PC-3 (cell line): ENCODE measurements around the gene SPTAN1. TPM values are rescaled to one million over a fixed set of nuclear protein-coding genes. Genes with fewer than 3 reads are reported as not detected.

Experiments used
- ATAC-seq: fragments of 200-7000 bp; cut with Tn5 transposase; 2 replicates; pipeline ENCODE4 v1.9.1; 2020; ENCODE audit warnings: mild to moderate bottlenecking, moderate library complexity
- BruUV-seq: library from RNA; stranded (reverse); fragments of 400-500 nt; replicated peaks from 2 replicates; lab custom pipeline; 2021; lab: Mats Ljungman, UMichigan
- CTCF ChIA-PET: fragments of 300-600 bp; sonication (Branson Sonifier 250); formaldehyde crosslinking; loops from one replicate; lab custom pipeline; 2022; ENCODE audit warnings: antibody characterized with exemption; lab: Charles Lee
- POLR2A ChIA-PET: fragments of 300-600 bp; sonication (Branson Sonifier 250); formaldehyde crosslinking; loops from one replicate; lab custom pipeline; 2022; ENCODE audit warnings: antibody characterized with exemption; ENCODE audit not compliant: unreplicated experiment; lab: Charles Lee
- DNase-seq: peaks from one replicate; pipeline ENCODE4 v3.0.0-alpha.2; 2015
- H2AFZ ChIP-seq: fragments of 300-600 bp; sonication (generic); 2 replicates; pipeline ENCODE4 v1.6.0; 2016; ENCODE audit warnings: antibody characterized with exemption, low read length
- H3F3A ChIP-seq: fragments of 300-600 bp; sonication (generic); one replicate; pipeline ENCODE4 v1.6.0; 2017; ENCODE audit warnings: antibody characterized with exemption, low read length, control low read depth, mild to moderate bottlenecking; ENCODE audit not compliant: unreplicated experiment
- H3K27ac ChIP-seq: fragments of 300-600 bp; sonication (generic); 2 replicates; pipeline ENCODE4 v1.5.1; 2016; ENCODE audit warnings: mild to moderate bottlenecking, low read length
- H3K27me3 ChIP-seq: fragments of 300-600 bp; sonication (generic); 2 replicates; pipeline ENCODE4 v1.6.1; 2016; ENCODE audit warnings: low read length, mixed read lengths
- H3K36me3 ChIP-seq: fragments of 300-600 bp; sonication (generic); 2 replicates; pipeline ENCODE4 v1.6.1; 2016; ENCODE audit warnings: low read depth, mixed run types, low read length, mixed read lengths
- H3K4me1 ChIP-seq: fragments of 300-600 bp; sonication (generic); 2 replicates; pipeline ENCODE4 v1.5.1; 2016; ENCODE audit warnings: low read length; ENCODE audit not compliant: insufficient read depth
- H3K4me2 ChIP-seq: fragments of 300-600 bp; sonication (generic); 2 replicates; pipeline ENCODE4 v1.6.0; 2016; ENCODE audit warnings: low read length
- H3K4me3 ChIP-seq: fragments of 300-600 bp; sonication (generic); 2 replicates; pipeline ENCODE4 v1.5.1; 2016; ENCODE audit warnings: mild to moderate bottlenecking, low read length, mixed read lengths
- H3K79me2 ChIP-seq: fragments of 300-600 bp; sonication (generic); 2 replicates; pipeline ENCODE4 v1.6.1; 2017; ENCODE audit warnings: low read length, mixed read lengths
- H3K9ac ChIP-seq: fragments of 300-600 bp; sonication (generic); 2 replicates; pipeline ENCODE4 v1.6.0; 2016; ENCODE audit warnings: mild to moderate bottlenecking, low read length
- H3K9me2 ChIP-seq: fragments of 300-600 bp; sonication (generic); replicated peaks from 2 replicates; pipeline ENCODE4 v1.6.1; 2016; ENCODE audit warnings: mixed run types, low read length, mixed read lengths
- H3K9me3 ChIP-seq: fragments of 300-600 bp; sonication (generic); 2 replicates; pipeline ENCODE4 v1.6.1; 2016; ENCODE audit warnings: low read length, mixed read lengths
- H4K20me1 ChIP-seq: fragments of 300-600 bp; sonication (generic); 2 replicates; pipeline ENCODE4 v1.6.1; 2016; ENCODE audit warnings: low read length, mixed read lengths
- EZH2 ChIP-seq: fragments of 300-600 bp; sonication (generic); IDR thresholded peaks from one replicate; pipeline ENCODE4 v1.6.1; 2017; ENCODE audit warnings: antibody characterized with exemption, mild to moderate bottlenecking, low read length; ENCODE audit not compliant: unreplicated experiment
- EZH2phosphoT487 ChIP-seq: fragments of 300-600 bp; sonication (generic); IDR thresholded peaks from 2 replicates; pipeline ENCODE4 v1.6.1; 2018; ENCODE audit warnings: mild to moderate bottlenecking, antibody characterized with exemption, low read length, borderline replicate concordance
- intact Hi-C: fragments of 100-400 bp; cut with micrococcal nuclease; formaldehyde crosslinking; loops from 2 replicates; pipeline ENCODE4 v1.9.0; 2023
- total RNA-seq: library from RNA; depleted of rRNA; stranded (reverse); fragments of >200 nt; gene quantifications from 2 replicates; pipeline ENCODE4 v1.2.3, GENCODE V29; 2014
- TF ChIP-seq, protein P1 (sequence below): fragments of 300-600 bp; sonication (generic); conservative IDR thresholded peaks from 2 replicates; pipeline ENCODE4 v1.5.1; 2017; ENCODE audit warnings: antibody characterized with exemption, low read depth, mild to moderate bottlenecking, low read length

SPTAN1 gene
- total RNA-seq, 1 experiment from 2014 or later, result 221 TPM

DNA sequence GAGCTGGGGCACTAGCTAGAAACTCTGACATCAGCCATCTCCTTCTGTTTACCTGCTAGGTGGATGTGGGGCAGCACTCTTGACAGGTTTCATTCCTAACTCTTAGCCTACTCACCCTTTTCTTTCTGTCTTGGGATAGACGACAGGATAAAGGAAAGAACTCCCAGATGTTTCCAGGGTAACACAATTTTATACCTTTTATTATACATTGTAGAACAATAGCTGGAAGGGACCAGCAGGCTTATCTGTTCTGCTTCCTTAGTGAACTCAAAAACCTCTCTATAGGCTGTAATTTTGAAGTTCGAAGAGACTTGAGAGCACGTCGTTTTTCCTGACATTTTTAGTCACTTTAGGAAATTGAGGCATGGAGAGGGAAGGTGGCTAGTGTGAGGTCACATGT is 13.2 kb downstream of the SPTAN1 start:
- Histone ChIP-seq H3K4me3 (no peak overlapping the region), H3K27me3 (no peaks in the 10 kb centered on the region), H3K9me3 (no peaks in the 10 kb centered on the region), H3K27ac (no peak overlapping the region), H4K20me1 (no peaks in the 10 kb centered on the region), H3K4me1 (no peaks in the 10 kb centered on the region), H2AFZ (no peak overlapping the region), H3K36me3 (peaks cover 27% of the 10 kb centered on the region), H3F3A (no peaks in the 10 kb centered on the region), H3K4me2 (no peak overlapping the region), H3K79me2 (peaks cover 48% of the 10 kb centered on the region), H3K9me2 (no peaks in the 10 kb centered on the region), H3K9ac (no peak overlapping the region)
- no peak for DNase-seq
- POLR2A ChIA-PET, result no interaction called here
- intact Hi-C loops, result no loop called here
- TF ChIP-seq EZH2, result no peak
- TF ChIP-seq, protein P1, sequence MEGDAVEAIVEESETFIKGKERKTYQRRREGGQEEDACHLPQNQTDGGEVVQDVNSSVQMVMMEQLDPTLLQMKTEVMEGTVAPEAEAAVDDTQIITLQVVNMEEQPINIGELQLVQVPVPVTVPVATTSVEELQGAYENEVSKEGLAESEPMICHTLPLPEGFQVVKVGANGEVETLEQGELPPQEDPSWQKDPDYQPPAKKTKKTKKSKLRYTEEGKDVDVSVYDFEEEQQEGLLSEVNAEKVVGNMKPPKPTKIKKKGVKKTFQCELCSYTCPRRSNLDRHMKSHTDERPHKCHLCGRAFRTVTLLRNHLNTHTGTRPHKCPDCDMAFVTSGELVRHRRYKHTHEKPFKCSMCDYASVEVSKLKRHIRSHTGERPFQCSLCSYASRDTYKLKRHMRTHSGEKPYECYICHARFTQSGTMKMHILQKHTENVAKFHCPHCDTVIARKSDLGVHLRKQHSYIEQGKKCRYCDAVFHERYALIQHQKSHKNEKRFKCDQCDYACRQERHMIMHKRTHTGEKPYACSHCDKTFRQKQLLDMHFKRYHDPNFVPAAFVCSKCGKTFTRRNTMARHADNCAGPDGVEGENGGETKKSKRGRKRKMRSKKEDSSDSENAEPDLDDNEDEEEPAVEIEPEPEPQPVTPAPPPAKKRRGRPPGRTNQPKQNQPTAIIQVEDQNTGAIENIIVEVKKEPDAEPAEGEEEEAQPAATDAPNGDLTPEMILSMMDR, result no peak
- TF ChIP-seq EZH2phosphoT487, result no peak
- CTCF ChIA-PET, result no interaction called here
- no TSS peak for BruUV-seq
- ATAC-seq, result no peak

DNA sequence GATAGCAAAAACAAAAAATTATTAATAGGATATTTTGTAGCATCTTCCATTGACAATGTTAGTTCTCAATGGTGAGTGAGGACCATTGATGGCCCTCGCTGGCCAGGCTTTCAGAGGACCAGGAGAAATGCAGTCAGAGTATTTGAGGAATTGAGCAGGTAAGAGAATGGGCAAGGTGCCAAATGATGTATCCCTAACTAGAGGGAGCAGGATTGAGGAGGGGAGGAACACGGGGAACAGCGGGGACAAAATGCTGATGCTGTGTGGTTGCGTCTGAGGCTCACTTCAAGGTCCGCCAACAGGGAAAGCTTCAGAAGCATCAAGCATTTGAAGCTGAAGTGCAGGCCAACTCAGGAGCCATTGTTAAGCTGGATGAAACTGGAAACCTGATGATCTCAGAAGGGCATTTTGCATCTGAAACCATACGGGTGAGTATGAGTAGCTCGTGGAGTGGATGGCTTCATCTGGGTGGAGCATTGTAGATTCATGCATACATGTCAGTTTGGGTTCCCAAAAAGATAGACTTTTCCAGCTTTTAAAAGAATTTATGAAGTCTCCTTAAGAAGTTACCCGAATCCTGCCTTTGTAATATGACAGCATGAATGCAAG is 16.2 kb downstream of the SPTAN1 start:
- H3K27ac ChIP-seq, result no peak overlapping the region
- H2AFZ ChIP-seq, result no peak overlapping the region
- H3K4me1 ChIP-seq, result no peaks in the 10 kb centered on the region
- H3K9me3 ChIP-seq, result no peaks in the 10 kb centered on the region
- BruUV-seq, result no TSS peak
- no peaks in the 10 kb centered on the region for H3K9me2 ChIP-seq
- H3K4me3 ChIP-seq, result no peak overlapping the region
- intact Hi-C loops, result no loop called here
- no peaks in the 10 kb centered on the region for H3K27me3 ChIP-seq
- H3F3A ChIP-seq, result no peaks in the 10 kb centered on the region
- H3K4me2 ChIP-seq, result no peak overlapping the region
- H3K79me2 ChIP-seq, result peaks cover 25% of the 10 kb centered on the region
- H4K20me1 ChIP-seq, result no peaks in the 10 kb centered on the region
- no peak overlapping the region for H3K9ac ChIP-seq
- ATAC-seq (no peak), DNase-seq (no peak)
- H3K36me3 ChIP-seq, result peaks cover 35% of the 10 kb centered on the region
- TF ChIP-seq EZH2phosphoT487, result no peak
- TF ChIP-seq, protein P1, result no peak
- TF ChIP-seq EZH2, result no peak
- ChIA-PET CTCF (no interaction called here), POLR2A (no interaction called here)

DNA sequence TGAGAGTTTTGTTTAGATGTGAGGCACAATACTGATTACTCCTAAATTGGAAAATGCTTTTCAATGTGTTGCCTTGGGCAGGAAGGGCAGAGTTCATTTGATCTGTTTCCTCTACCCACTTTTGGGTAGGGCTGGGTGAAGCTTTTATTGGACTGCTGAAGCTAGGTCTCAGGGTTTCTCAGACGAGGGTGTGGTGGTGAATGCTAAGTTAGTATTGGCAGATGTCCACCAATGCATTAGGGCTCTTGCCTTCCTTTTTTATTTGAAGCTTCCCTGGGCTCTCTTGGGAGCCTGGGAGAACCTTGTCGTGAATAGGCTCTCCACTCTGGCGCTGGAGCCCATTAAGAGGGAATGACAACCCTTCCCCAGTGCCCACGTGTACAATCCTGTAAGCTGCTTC is 23.1 kb downstream of the SPTAN1 start:
- BruUV-seq, result TSS peak; percentile 8
- Histone ChIP-seq H3K9me2 (no peaks in the 10 kb centered on the region), H3K9me3 (no peaks in the 10 kb centered on the region), H3K4me3 (no peak overlapping the region), H3K9ac (no peak overlapping the region), H3K27me3 (no peaks in the 10 kb centered on the region), H3K4me1 (no peaks in the 10 kb centered on the region), H3K36me3 (peaks cover 60% of the 10 kb centered on the region), H4K20me1 (no peaks in the 10 kb centered on the region), H3K4me2 (no peak overlapping the region), H3K27ac (no peak overlapping the region), H2AFZ (no peak overlapping the region), H3F3A (no peaks in the 10 kb centered on the region), H3K79me2 (no peaks in the 10 kb centered on the region)
- POLR2A ChIA-PET, result no interaction called here
- CTCF ChIA-PET, result no interaction called here
- intact Hi-C loops, result no loop called here
- peak; percentile 84 for ATAC-seq
- DNase-seq, result no peak
- TF ChIP-seq EZH2phosphoT487 (no peak), EZH2 (no peak)
- TF ChIP-seq, protein P1, result no peak
